IPS DF 19.7 (cell line): ENCODE measurements around the gene NOTCH4.

Source experiments
- DNase-seq: peaks from one replicate; pipeline ENCODE4 v3.0.0-alpha.2; 2013; ENCODE audit warnings: low read depth, low spot score

Gene NOTCH4

GRCh38 chr6:32166411-32167061 is 57.3 kb downstream of the NOTCH4 start:
- no peak for DNase-seq

- DNase-seq: no peak
Measured at GRCh38 chr6:32164295-32164694, 59.6 kb downstream of the NOTCH4 start, which contains the start of gene EGFL8. TSS of gene EGFL8 (plus strand) at chr6:32164595. CDS start at chr6:32166166, 1,571 bp downstream.

GRCh38 chr6:32163559-32164258 is 60.2 kb downstream of the NOTCH4 start:
- no peak for DNase-seq

GRCh38 chr6:32158052-32158451 is 65.8 kb downstream of the NOTCH4 start:
- DNase-seq: no peak

GRCh38 chr6:32156891-32157290 is 67.0 kb downstream of the NOTCH4 start:
- DNase-seq: no peak

- no peak for DNase-seq
Measured at GRCh38 chr6:32154514-32155161, 69.2 kb downstream of the NOTCH4 start.

GRCh38 chr6:32153564-32154513 is 70.0 kb downstream of the NOTCH4 start, which contains the start of gene PPT2:
TSS of gene PPT2 (plus strand) at chr6:32154141. CDS start at chr6:32154595, 454 bp downstream.
- DNase-seq: no peak

GRCh38 chr6:32152769-32153563 is 70.9 kb downstream of the NOTCH4 start:
- no peak for DNase-seq

GRCh38 chr6:32151863-32152768 is 71.8 kb downstream of the NOTCH4 start, which contains the start of gene PRRT1:
TSS of gene PRRT1 (minus strand) at chr6:32151939. CDS start at chr6:32151827, 112 bp downstream.
- DNase-seq: no peak

GRCh38 chr6:32151181-32151862 is 72.5 kb downstream of the NOTCH4 start:
- DNase-seq: no peak

GRCh38 chr6:32149932-32150870 is 73.7 kb downstream of the NOTCH4 start:
- DNase-seq: no peak

GRCh38 chr6:32149092-32149755 is 74.6 kb downstream of the NOTCH4 start:
- DNase-seq: no peak

GRCh38 chr6:32148289-32149091 is 75.4 kb downstream of the NOTCH4 start:
- DNase-seq: no peak

- no peak for DNase-seq
Measured at GRCh38 chr6:32147401-32148132, 76.3 kb downstream of the NOTCH4 start.

GRCh38 chr6:32146687-32147086 is 77.2 kb downstream of the NOTCH4 start:
- no peak for DNase-seq

GRCh38 chr6:32146287-32146686 is 77.6 kb downstream of the NOTCH4 start:
- DNase-seq: no peak
